ENCODE results near the gene XBP1. TPM values are rescaled to one million over a fixed set of nuclear protein-coding genes. Genes with fewer than 3 reads are reported as not detected.

Gene XBP1
- total and polyA plus RNA-seq, 2 of the 13 experiments (the other 11 are each of a cell fraction or from before 2014, with no cell fraction given), result 416 to 427 TPM

- TF ChIP-seq PBX3 (CRISPR knock-in tag; IDR thresholded peaks at IDR 0.05; ENCODE audit: borderline replicate concordance) (no peak), GABPA (IDR thresholded peaks at IDR 0.05; ENCODE audit: low read depth, low read length) (no peak), GABPA (CRISPR knock-in tag; IDR thresholded peaks at IDR 0.05; ENCODE audit: low read depth) (no peak), HIC2 (CRISPR knock-in tag; IDR thresholded peaks at IDR 0.05; ENCODE audit: low read depth) (no peak), ZNF558 (CRISPR knock-in tag; IDR thresholded peaks at IDR 0.05; ENCODE audit: borderline replicate concordance) (no peak), PAXIP1 (CRISPR knock-in tag; conservative IDR thresholded peaks at IDR 0.05) (peak; percentile 39; the same call in 1 of the 2 replicates), ERF (CRISPR knock-in tag; IDR thresholded peaks at IDR 0.05) (no peak), ZNF781 (CRISPR knock-in tag; IDR thresholded peaks at IDR 0.05; ENCODE audit: borderline replicate concordance, not compliant biosample characterization) (no peak), JUN (CRISPR knock-in tag; IDR thresholded peaks at IDR 0.05) (no peak), TFAP4 (IDR thresholded peaks at IDR 0.05; ENCODE audit: borderline replicate concordance, low read depth) (no peak), FOXP1 (IDR thresholded peaks at IDR 0.05) (no peak), FOXP1 (CRISPR knock-in tag; IDR thresholded peaks at IDR 0.05) (peak; percentile 72), SETDB1 (CRISPR knock-in tag; IDR thresholded peaks at IDR 0.05; ENCODE audit: borderline replicate concordance) (no peak), ZBTB26 (CRISPR knock-in tag; IDR thresholded peaks at IDR 0.05; ENCODE audit: borderline replicate concordance) (no peak), MED8 (CRISPR knock-in tag; IDR thresholded peaks at IDR 0.05; ENCODE audit: insufficient replicate concordance) (no peak), ZNF232 (CRISPR knock-in tag; IDR thresholded peaks at IDR 0.05; ENCODE audit: borderline replicate concordance) (no peak), RXRA (CRISPR knock-in tag; IDR thresholded peaks at IDR 0.05) (no peak), E2F5 (CRISPR knock-in tag; conservative IDR thresholded peaks at IDR 0.05) (no peak), CREM (IDR thresholded peaks at IDR 0.05) (no peak), CREM (CRISPR knock-in tag; IDR thresholded peaks at IDR 0.05) (no peak), RXRB (CRISPR knock-in tag; IDR thresholded peaks at IDR 0.05; ENCODE audit: borderline replicate concordance) (0 out of 2 replicates have a peak, but pooled peaks have one; percentile 21)
These were observed 38.6 kb upstream of the XBP1 start (continued) for GRCh38 chr22:28838971-28839370.

All from HepG2 (cell line).